HepG2 (cell line): Measurements from ENCODE around the gene MRPS25. TPM values are rescaled to one million over a fixed set of nuclear protein-coding genes. Genes with fewer than 3 reads are reported as not detected.
A peak's percentile ranks its signal among the peaks of the same experiment; 100 is the strongest.

Experiments
- CHCHD3 ChIP-seq: sonication (generic); formaldehyde crosslinking; IDR thresholded peaks from 2 replicates; pipeline ENCODE4 v1.8.0; 2022; ENCODE audit warnings: mild to moderate bottlenecking, missing genetic modification reagents, moderate library complexity
- CHD2 ChIP-seq: IDR thresholded peaks from 2 replicates; pipeline ENCODE4 v1.6.1; 2011; ENCODE audit warnings: low read depth, low read length, improper control_type of control experiment
- HDAC6 ChIP-seq: fragments of 200-600 bp; sonication (generic); IDR thresholded peaks from 2 replicates; pipeline ENCODE4 v1.7.0; 2017; ENCODE audit warnings: mild to moderate bottlenecking, antibody characterized with exemption, low read length, low read depth
- HIVEP1 ChIP-seq: sonication (generic); formaldehyde crosslinking; IDR thresholded peaks from 2 replicates; pipeline ENCODE4 v1.4.0; 2020; ENCODE audit warnings: mild to moderate bottlenecking, missing genetic modification reagents
- HNRNPL ChIP-seq: fragments of 200-400 bp; formaldehyde crosslinking; IDR thresholded peaks from 2 replicates; pipeline ENCODE4 v1.6.1; 2017; ENCODE audit warnings: mild to moderate bottlenecking, low read depth, low read length
- MYNN ChIP-seq: sonication (generic); formaldehyde crosslinking; IDR thresholded peaks from 2 replicates; pipeline ENCODE4 v1.4.0; 2020; ENCODE audit warnings: mild to moderate bottlenecking, low read depth, missing genetic modification reagents
- NFYC ChIP-seq: IDR thresholded peaks from 2 replicates; pipeline ENCODE4 v1.6.1; 2016; ENCODE audit warnings: missing genetic modification reagents, missing compliant biosample characterization
- PATZ1 ChIP-seq: sonication (generic); formaldehyde crosslinking; IDR thresholded peaks from 2 replicates; pipeline ENCODE4 v1.4.0; 2020; ENCODE audit warnings: missing genetic modification reagents
- SAFB2 ChIP-seq: sonication (generic); formaldehyde crosslinking; IDR thresholded peaks from 2 replicates; pipeline ENCODE4 v1.5.1; 2020; ENCODE audit warnings: missing genetic modification reagents, low read depth, mild to moderate bottlenecking, borderline replicate concordance
- SP2 ChIP-seq: sonication (generic); formaldehyde crosslinking; IDR thresholded peaks from 2 replicates; pipeline ENCODE4 v1.5.1; 2020; ENCODE audit warnings: mild to moderate bottlenecking, missing genetic modification reagents
- ZNF12 ChIP-seq: sonication (generic); formaldehyde crosslinking; IDR thresholded peaks from 2 replicates; pipeline ENCODE4 v1.5.0; 2020; ENCODE audit warnings: missing genetic modification reagents
- ZNF136 ChIP-seq: sonication (generic); formaldehyde crosslinking; IDR thresholded peaks from 2 replicates; pipeline ENCODE4 v1.8.1; 2022; ENCODE audit warnings: low read depth, mild to moderate bottlenecking, moderate library complexity, missing genetic modification reagents
- ZNF18 ChIP-seq: sonication (generic); formaldehyde crosslinking; IDR thresholded peaks from 2 replicates; pipeline ENCODE4 v1.8.0; 2022; ENCODE audit warnings: mild to moderate bottlenecking, missing genetic modification reagents; ENCODE audit not compliant: insufficient replicate concordance
- ZNF335 ChIP-seq: sonication (generic); formaldehyde crosslinking; IDR thresholded peaks from 2 replicates; pipeline ENCODE4 v1.4.0; 2020; ENCODE audit warnings: missing genetic modification reagents
- ZNF746 ChIP-seq: sonication (generic); formaldehyde crosslinking; IDR thresholded peaks from 2 replicates; pipeline ENCODE4 v1.8.0; 2022; ENCODE audit warnings: mild to moderate bottlenecking, missing genetic modification reagents
- polyA plus RNA-seq, 8 experiments: library from polyadenylated mRNA; depleted of rRNA in 3 of 8; stranded (reverse) in 7 of 8; unstranded in 1 of 8; fragments of >200 nt; fragmentation: Illumina TruSeq in 4 of 8; extraction: Trizol in 4 of 8; gene quantifications; 2 replicates each; pipeline versions ENCODE4 v1.2.1 to v1.2.3, GENCODE V29; 2011 to 2016; ENCODE audit warnings: low read depth in 4 of 8, missing spikeins in 1 of 8, mixed read lengths in 1 of 8; ENCODE audit not compliant: insufficient read depth in 1 of 8
- total RNA-seq, 5 experiments: library from RNA; depleted of rRNA; stranded (reverse); fragments of >200 nt; fragmentation: Illumina TruSeq; extraction: Trizol; gene quantifications; 2 replicates each; pipeline ENCODE4 v1.2.3, GENCODE V29; 2016; ENCODE audit warnings: low read depth in 1 of 5
- TF ChIP-seq, protein P1 (sequence below): sonication (generic); formaldehyde crosslinking; IDR thresholded peaks from 2 replicates; pipeline ENCODE4 v1.5.0; 2020; ENCODE audit warnings: missing genetic modification reagents
- TF ChIP-seq, protein P2 (sequence below), 2 experiments: sonication (generic) in 1 of 2; formaldehyde crosslinking in 1 of 2; IDR thresholded peaks; 2 replicates each; pipeline versions ENCODE4 v1.6.1 to v1.9.0; 2014 to 2022; ENCODE audit warnings: antibody characterized with exemption in 1 of 2, borderline replicate concordance in 1 of 2, inconsistent platforms in 1 of 2, low read depth in 1 of 2, missing genetic modification reagents in 1 of 2

MRPS25 gene
- total and polyA plus RNA-seq, 2 of the 13 experiments (the other 11 are each of a cell fraction or from before 2014, with no cell fraction given): 60.1 to 74.3 TPM

DNA sequence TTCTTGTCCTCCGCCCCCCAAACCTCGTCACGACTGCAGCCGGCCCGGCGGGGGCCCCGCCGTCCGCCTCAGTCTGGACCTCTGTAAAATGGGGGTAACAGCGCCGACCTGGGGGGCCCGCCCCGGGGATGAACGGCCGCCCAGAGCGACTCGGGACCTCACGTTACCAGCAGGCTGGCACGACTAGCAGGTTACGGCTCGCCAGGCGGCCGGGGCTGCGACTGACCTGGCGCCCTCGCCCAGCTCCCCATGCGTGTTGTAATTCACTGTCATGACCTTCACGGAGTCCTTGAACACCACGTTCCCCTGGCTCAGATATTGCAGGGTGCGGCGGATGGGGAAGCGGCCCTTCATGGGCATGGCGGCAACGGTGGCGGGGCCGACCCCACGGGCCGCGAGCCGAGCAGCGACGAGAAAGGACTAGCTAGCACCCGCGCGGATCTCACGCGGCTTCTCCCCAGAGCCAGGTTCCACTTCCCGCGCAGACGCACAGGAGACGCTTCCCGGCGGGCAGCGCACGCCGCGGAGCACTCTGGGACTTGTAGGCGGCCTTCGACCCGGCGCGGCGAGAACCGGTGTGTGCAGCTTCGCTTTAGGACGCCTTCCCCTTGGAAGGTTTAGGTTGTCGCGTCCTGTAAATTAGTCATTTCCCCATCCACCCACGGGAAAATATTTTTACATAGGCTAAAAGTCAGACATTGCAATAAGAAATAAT, at the start of gene MRPS25 (continued):
- TF ChIP-seq CHD2 (peak; percentile 88), SP2 (CRISPR knock-in tag) (no peak), HIVEP1 (peak; percentile 48; the same call in 1 of the 2 replicates), NFYC (CRISPR knock-in tag) (no peak), SAFB2 (CRISPR knock-in tag) (peak; percentile 93; the same call in 1 of the 2 replicates), HNRNPL (peak; percentile 80), ZNF335 (no peak), ZNF12 (CRISPR knock-in tag) (0 out of 2 replicates have a peak, but pooled peaks have one; percentile 30), ZNF18 (CRISPR knock-in tag) (peak; percentile 44), ZNF746 (CRISPR knock-in tag) (no peak; the same call in 1 of the 2 replicates), MYNN (peak; percentile 82; the same call in 1 of the 2 replicates), HDAC6 (no peak), PATZ1 (peak; percentile 54; the same call in 1 of the 2 replicates), CHCHD3 (CRISPR knock-in tag) (peak; percentile 81; the same call in 1 of the 2 replicates), ZNF136 (CRISPR knock-in tag) (0 out of 2 replicates have a peak, but pooled peaks have one; percentile 38)
- TF ChIP-seq, protein P1, sequence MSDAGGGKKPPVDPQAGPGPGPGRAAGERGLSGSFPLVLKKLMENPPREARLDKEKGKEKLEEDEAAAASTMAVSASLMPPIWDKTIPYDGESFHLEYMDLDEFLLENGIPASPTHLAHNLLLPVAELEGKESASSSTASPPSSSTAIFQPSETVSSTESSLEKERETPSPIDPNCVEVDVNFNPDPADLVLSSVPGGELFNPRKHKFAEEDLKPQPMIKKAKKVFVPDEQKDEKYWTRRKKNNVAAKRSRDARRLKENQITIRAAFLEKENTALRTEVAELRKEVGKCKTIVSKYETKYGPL (CRISPR knock-in tag): no peak
- TF ChIP-seq, protein P2, sequence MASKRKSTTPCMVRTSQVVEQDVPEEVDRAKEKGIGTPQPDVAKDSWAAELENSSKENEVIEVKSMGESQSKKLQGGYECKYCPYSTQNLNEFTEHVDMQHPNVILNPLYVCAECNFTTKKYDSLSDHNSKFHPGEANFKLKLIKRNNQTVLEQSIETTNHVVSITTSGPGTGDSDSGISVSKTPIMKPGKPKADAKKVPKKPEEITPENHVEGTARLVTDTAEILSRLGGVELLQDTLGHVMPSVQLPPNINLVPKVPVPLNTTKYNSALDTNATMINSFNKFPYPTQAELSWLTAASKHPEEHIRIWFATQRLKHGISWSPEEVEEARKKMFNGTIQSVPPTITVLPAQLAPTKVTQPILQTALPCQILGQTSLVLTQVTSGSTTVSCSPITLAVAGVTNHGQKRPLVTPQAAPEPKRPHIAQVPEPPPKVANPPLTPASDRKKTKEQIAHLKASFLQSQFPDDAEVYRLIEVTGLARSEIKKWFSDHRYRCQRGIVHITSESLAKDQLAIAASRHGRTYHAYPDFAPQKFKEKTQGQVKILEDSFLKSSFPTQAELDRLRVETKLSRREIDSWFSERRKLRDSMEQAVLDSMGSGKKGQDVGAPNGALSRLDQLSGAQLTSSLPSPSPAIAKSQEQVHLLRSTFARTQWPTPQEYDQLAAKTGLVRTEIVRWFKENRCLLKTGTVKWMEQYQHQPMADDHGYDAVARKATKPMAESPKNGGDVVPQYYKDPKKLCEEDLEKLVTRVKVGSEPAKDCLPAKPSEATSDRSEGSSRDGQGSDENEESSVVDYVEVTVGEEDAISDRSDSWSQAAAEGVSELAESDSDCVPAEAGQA (IDR thresholded peaks at IDR 0.05; ENCODE audit: low read depth): no peak
- TF ChIP-seq, protein P2 (CRISPR knock-in tag; IDR thresholded peaks at IDR 0.05; ENCODE audit: borderline replicate concordance): no peak
